GM19238 (cell line): ENCODE data around the gene ZNF384.

ENCODE experiments used
- DNase-seq: peaks from one replicate; pipeline ENCODE4 v3.0.0; 2011; ENCODE audit warnings: low spot score; ENCODE audit not compliant: insufficient read length

Gene ZNF384

GRCh38 chr12:6620885-6621274 is 68.3 kb downstream of the ZNF384 start:
- DNase-seq: no peak

DNA sequence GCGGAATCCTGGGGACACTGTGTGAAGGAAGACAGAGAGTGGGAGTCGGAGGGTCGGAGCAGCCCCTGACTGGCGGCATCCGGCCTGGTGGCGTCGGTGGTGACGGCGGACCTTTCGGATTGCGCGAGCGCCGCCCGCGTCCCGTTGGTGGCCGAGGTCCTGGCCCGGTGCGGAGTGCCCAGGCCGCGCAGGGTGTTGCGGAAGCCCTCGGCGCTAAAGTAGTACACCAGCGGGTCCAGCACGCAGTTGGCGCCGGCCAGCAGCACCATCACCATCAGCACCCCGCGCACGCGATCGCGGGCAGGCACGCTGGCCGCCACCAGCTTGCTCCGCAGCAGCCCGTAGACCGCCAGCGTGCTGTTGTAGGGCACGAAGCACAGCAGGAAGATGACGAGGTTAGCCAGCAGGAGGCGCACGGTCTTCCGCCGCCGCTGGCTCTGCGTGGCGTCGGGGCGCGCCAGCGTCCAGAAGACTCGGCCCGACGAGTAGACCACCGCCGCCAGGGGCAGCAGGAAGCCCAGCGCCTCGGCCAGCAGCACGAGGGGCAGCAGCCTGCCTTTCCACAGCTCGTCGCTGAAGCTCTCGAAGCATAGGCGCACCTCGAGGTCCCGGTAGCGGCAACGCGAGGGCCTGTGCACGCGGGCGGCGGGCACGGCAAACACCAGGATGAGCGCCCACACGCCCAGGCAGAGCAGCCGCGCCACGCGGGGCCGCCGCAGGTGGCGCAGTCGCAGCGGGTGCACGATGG is 68.9 kb downstream of the ZNF384 start:
- DNase-seq: no peak

DNA sequence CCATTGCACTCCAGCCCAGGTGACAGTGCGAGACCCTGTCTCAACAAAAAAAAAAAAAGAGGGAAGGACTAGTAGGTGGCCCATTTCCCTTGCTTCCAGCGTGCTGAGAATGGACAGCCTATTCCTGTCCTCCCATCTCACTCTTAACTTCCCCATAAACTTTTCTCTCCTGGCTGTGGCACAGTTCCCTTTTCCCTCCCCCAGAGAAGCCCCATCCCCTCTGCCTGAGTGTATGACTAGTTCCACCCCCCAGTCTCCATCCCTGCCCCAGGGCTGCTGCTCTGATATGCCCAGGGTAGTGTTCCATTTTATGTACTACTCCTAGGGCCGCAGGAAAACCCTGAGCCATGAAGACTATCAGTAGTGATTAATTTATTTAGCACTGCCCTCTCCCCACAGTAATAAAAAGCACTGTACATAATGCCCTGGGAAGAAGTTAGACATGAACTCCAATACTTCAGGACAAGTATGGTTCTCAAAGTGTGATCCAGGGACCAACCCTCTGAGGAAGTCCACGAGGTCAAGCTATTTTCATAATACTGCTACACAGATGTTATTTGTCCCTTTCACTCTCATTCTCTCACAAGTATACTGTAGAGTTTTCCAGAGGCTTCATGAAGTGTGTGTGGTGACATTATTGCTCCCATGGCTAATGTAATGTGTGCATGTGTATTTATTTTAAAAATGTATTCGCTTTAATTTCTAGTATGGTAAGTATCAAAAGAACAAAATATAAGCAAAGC is 70.5 kb downstream of the ZNF384 start:
- no peak for DNase-seq
